ENCODE data around the gene PDE2A. TPM values are rescaled to one million over a fixed set of nuclear protein-coding genes. Genes with fewer than 3 reads are reported as not detected.
"Not testable (repeated sequence)": the region's sequence is repeated elsewhere in the genome, so short reads cannot be mapped to it uniquely, and the experiment has no call there.

The PDE2A gene
- total and polyA plus RNA-seq, 8 donors, result 3.5 to 548 (median 25.9) TPM

GRCh38 chr11:72568861-72569260 lies 105.4 kb downstream of the PDE2A start:
- no peaks in the 10 kb centered on the region for H3K36me3 ChIP-seq
- intact Hi-C loops (cut with DNase I; ENCODE audit: low total_unique reads), result no loop called here
- no peak for TF ChIP-seq POLR2A (IDR thresholded peaks at IDR 0.05)
- TF ChIP-seq EP300 (IDR thresholded peaks at IDR 0.05), result no peak
- TF ChIP-seq POLR2AphosphoS5 (IDR thresholded peaks at IDR 0.05), result no peak
- no peak for TF ChIP-seq CTCF (IDR thresholded peaks at IDR 0.05)
- H3K4me1 ChIP-seq, result peaks cover 0 to 8% (median 0%) of the 10 kb centered on the region in 4 donors
- H3K4me3 ChIP-seq, result no peak overlapping the region
- no peaks in the 10 kb centered on the region for H3K9me3 ChIP-seq
- no peak overlapping the region for H3K27ac ChIP-seq
- no peak for DNase-seq
- H3K27me3 ChIP-seq, result peaks cover 0 to 25% (median 3%) of the 10 kb centered on the region in 3 donors
- 87 to 93% (median 90%) methylated on average over 6 of the region's 6 CpGs for WGBS, 5 donors

GRCh38 chr11:72562431-72562830 lies 111.8 kb downstream of the PDE2A start:
- DNase-seq, result no peak
- TF ChIP-seq EP300 (IDR thresholded peaks at IDR 0.05), result no peak
- no peaks in the 10 kb centered on the region for H3K4me1 ChIP-seq
- H3K27ac ChIP-seq, result no peak overlapping the region
- intact Hi-C loops (cut with DNase I; ENCODE audit: low total_unique reads), result no loop called here
- H3K27me3 ChIP-seq, result peaks cover 0 to 10% (median 0%) of the 10 kb centered on the region in 3 donors
- WGBS, 5 donors, result 84 to 89% (median 86%) methylated on average over 3 of the region's 3 CpGs
- no peaks in the 10 kb centered on the region for H3K9me3 ChIP-seq
- no peaks in the 10 kb centered on the region for H3K36me3 ChIP-seq
- H3K4me3 ChIP-seq, result no peak overlapping the region

- DNase-seq, result no peak
- Histone ChIP-seq H3K4me3 (no peak overlapping the region), H3K9me3 (no peaks in the 10 kb centered on the region), H3K27ac (no peak overlapping the region), H3K4me1 (no peaks in the 10 kb centered on the region), H3K36me3 (no peaks in the 10 kb centered on the region), H3K27me3 (peaks cover 0 to 16% (median 0%) of the 10 kb centered on the region in 3 donors)
- TF ChIP-seq POLR2A (IDR thresholded peaks at IDR 0.05) (no peak), EP300 (IDR thresholded peaks at IDR 0.05) (no peak)
- intact Hi-C loops (cut with DNase I; ENCODE audit: low total_unique reads), result no loop called here
- 73 to 87% (median 80%) methylated on average over 4 of the region's 4 CpGs for WGBS, 5 donors
Observed at GRCh38 chr11:72561856-72562255, 112.4 kb downstream of the PDE2A start.

- intact Hi-C loops (cut with DNase I; ENCODE audit: low total_unique reads); H3K36me3 ChIP-seq; H3K27ac ChIP-seq; DNase-seq; H3K4me1 ChIP-seq; H3K4me3 ChIP-seq; H3K9me3 ChIP-seq: not testable (repeated sequence)
- peaks cover 0 to 21% (median 0%) of the 10 kb centered on the region in 3 donors for H3K27me3 ChIP-seq
- 80 to 90% (median 88%) methylated on average over 15 of the region's 15 CpGs for WGBS, 5 donors
Observed at GRCh38 chr11:72560864-72561263, 113.4 kb downstream of the PDE2A start.

GRCh38 chr11:72556433-72556832 lies 117.8 kb downstream of the PDE2A start:
- WGBS, 5 donors, result 72 to 88% (median 78%) methylated on average over 5 of the region's 5 CpGs
- intact Hi-C loops (cut with DNase I; ENCODE audit: low total_unique reads), result no loop called here
- no peaks in the 10 kb centered on the region for H3K36me3 ChIP-seq
- H3K27ac ChIP-seq, result no peak overlapping the region
- no peaks in the 10 kb centered on the region for H3K4me1 ChIP-seq
- no peak for TF ChIP-seq POLR2A (IDR thresholded peaks at IDR 0.05)
- TF ChIP-seq EP300 (IDR thresholded peaks at IDR 0.05), result no peak
- TF ChIP-seq POLR2AphosphoS5 (IDR thresholded peaks at IDR 0.05), result no peak
- no peak for TF ChIP-seq CTCF (IDR thresholded peaks at IDR 0.05)
- no peak for DNase-seq
- H3K9me3 ChIP-seq, result no peaks in the 10 kb centered on the region
- no peak overlapping the region for H3K4me3 ChIP-seq
- peaks cover 0 to 23% (median 10%) of the 10 kb centered on the region in 3 donors for H3K27me3 ChIP-seq

GRCh38 chr11:72555014-72555522 lies 119.2 kb downstream of the PDE2A start:
- H3K27ac ChIP-seq; H3K9me3 ChIP-seq; H3K36me3 ChIP-seq; H3K4me3 ChIP-seq; H3K4me1 ChIP-seq; DNase-seq; intact Hi-C loops (cut with DNase I; ENCODE audit: low total_unique reads): not testable (repeated sequence)
- 86 to 91% (median 89%) methylated on average over 3 of the region's 3 CpGs for WGBS, 5 donors
- peaks cover 0 to 23% (median 10%) of the 10 kb centered on the region in 3 donors for H3K27me3 ChIP-seq
